ENCODE results near the gene MAGEA9. TPM values are rescaled to one million over a fixed set of nuclear protein-coding genes. Genes with fewer than 3 reads are reported as not detected.
"Not testable (repeated sequence)": the region's sequence is repeated elsewhere in the genome, so short reads cannot be mapped to it uniquely, and the experiment has no call there.

The MAGEA9 gene
- total RNA-seq, 1 donor from 2014 or later: not detected

GRCh38 chrX:149807747-149808458 lies 26.2 kb downstream of the MAGEA9 start:
- no peak for DNase-seq (ENCODE audit: low spot score)

- no peak for DNase-seq (ENCODE audit: low spot score)
Measured at GRCh38 chrX:149818652-149819051, 36.9 kb downstream of the MAGEA9 start.

GRCh38 chrX:149819371-149819770 lies 37.6 kb downstream of the MAGEA9 start:
- no peak for DNase-seq (ENCODE audit: low spot score)

GRCh38 chrX:149825424-149825823 lies 43.7 kb downstream of the MAGEA9 start:
- DNase-seq (ENCODE audit: low spot score): no peak

- no peak for DNase-seq (ENCODE audit: low spot score)
Measured at GRCh38 chrX:149827254-149827653, 45.5 kb downstream of the MAGEA9 start.

GRCh38 chrX:149829751-149830191 lies 48.0 kb downstream of the MAGEA9 start:
- DNase-seq (ENCODE audit: low spot score): no peak

- DNase-seq (ENCODE audit: low spot score): no peak
Measured at GRCh38 chrX:149830192-149830873, 48.6 kb downstream of the MAGEA9 start.

- DNase-seq (ENCODE audit: low spot score): no peak
Measured at GRCh38 chrX:149831473-149831872, 49.7 kb downstream of the MAGEA9 start.

- not testable (repeated sequence) for DNase-seq (ENCODE audit: low spot score)
Measured at GRCh38 chrX:149836728-149837127, 55.0 kb downstream of the MAGEA9 start.

- DNase-seq (ENCODE audit: low spot score): no peak
Measured at GRCh38 chrX:149837167-149837566, 55.4 kb downstream of the MAGEA9 start.

Other genes starting within 250 kb of the MAGEA9 start
- 22.2 TPM for gene EOLA1, start 240.9 kb upstream of the MAGEA9 start, total RNA-seq
- gene HSFX3, start 232.0 kb upstream of the MAGEA9 start, total RNA-seq: not detected
- not detected for gene MAGEA9B, start 194.5 kb upstream of the MAGEA9 start, total RNA-seq
- not detected for gene HSFX2, start 186.6 kb upstream of the MAGEA9 start, total RNA-seq
- 35.0 TPM for gene TMEM185A, start 150.1 kb upstream of the MAGEA9 start, total RNA-seq
- 0.10 TPM for gene MAGEA11, start 69.9 kb upstream of the MAGEA9 start, total RNA-seq
- gene HSFX1, start 7.9 kb upstream of the MAGEA9 start, total RNA-seq: 2.5 TPM
- not detected for gene MAGEA8, start 99.3 kb downstream of the MAGEA9 start, total RNA-seq
- gene HSFX4, start 147.6 kb downstream of the MAGEA9 start, total RNA-seq: not detected
- gene EOLA2, start 156.6 kb downstream of the MAGEA9 start, total RNA-seq: 53.3 TPM